HG03064 (cell line): ENCODE results near the gene CCSER1.
"Not testable (repeated sequence)": the region's sequence is repeated elsewhere in the genome, so short reads cannot be mapped to it uniquely, and the experiment has no call there.

ENCODE experiments used
- ATAC-seq: cut with Tn5 transposase; IDR thresholded peaks from one replicate; pipeline ENCODE4 v1.9.1; 2021; ENCODE audit warnings: low read depth; ENCODE audit not compliant: unreplicated experiment

The CCSER1 gene

GRCh38 chr4:90421161-90421560 is 294.0 kb downstream of the CCSER1 start:
- ATAC-seq = no peak

- ATAC-seq = no peak
These were observed 298.7 kb downstream of the CCSER1 start for GRCh38 chr4:90425893-90426292.

GRCh38 chr4:90438522-90438921 is 311.3 kb downstream of the CCSER1 start:
- ATAC-seq = no peak

- ATAC-seq = no peak
These were observed 314.6 kb downstream of the CCSER1 start for GRCh38 chr4:90441770-90442169.

GRCh38 chr4:90442619-90443018 is 315.4 kb downstream of the CCSER1 start:
- ATAC-seq = no peak

- no peak for ATAC-seq
These were observed 316.0 kb downstream of the CCSER1 start for GRCh38 chr4:90443231-90443630.

- no peak for ATAC-seq
These were observed 317.7 kb downstream of the CCSER1 start for GRCh38 chr4:90444904-90445303.

- no peak for ATAC-seq
These were observed 318.2 kb downstream of the CCSER1 start for GRCh38 chr4:90445380-90445779.

GRCh38 chr4:90449626-90450025 is 322.4 kb downstream of the CCSER1 start:
- ATAC-seq = no peak

- ATAC-seq = no peak
These were observed 329.7 kb downstream of the CCSER1 start for GRCh38 chr4:90456891-90457290.

GRCh38 chr4:90457817-90458216 is 330.6 kb downstream of the CCSER1 start:
- ATAC-seq = no peak

GRCh38 chr4:90458576-90458975 is 331.4 kb downstream of the CCSER1 start:
- ATAC-seq = no peak

GRCh38 chr4:90474484-90474883 is 347.3 kb downstream of the CCSER1 start:
- ATAC-seq = no peak

- ATAC-seq = no peak
These were observed 348.8 kb downstream of the CCSER1 start for GRCh38 chr4:90476019-90476418.

- ATAC-seq = no peak
These were observed 349.4 kb downstream of the CCSER1 start for GRCh38 chr4:90476586-90476985.

- not testable (repeated sequence) for ATAC-seq
These were observed 357.7 kb downstream of the CCSER1 start for GRCh38 chr4:90484894-90485293.

GRCh38 chr4:90486346-90486745 is 359.2 kb downstream of the CCSER1 start:
- no peak for ATAC-seq

GRCh38 chr4:90495211-90495610 is 368.0 kb downstream of the CCSER1 start:
- no peak for ATAC-seq

- no peak for ATAC-seq
These were observed 368.7 kb downstream of the CCSER1 start for GRCh38 chr4:90495936-90496335.

GRCh38 chr4:90498175-90498574 is 371.0 kb downstream of the CCSER1 start:
- no peak for ATAC-seq

GRCh38 chr4:90503677-90504076 is 376.5 kb downstream of the CCSER1 start:
- ATAC-seq = no peak

GRCh38 chr4:90515191-90515590 is 388.0 kb downstream of the CCSER1 start:
- no peak for ATAC-seq

- no peak for ATAC-seq
These were observed 401.4 kb downstream of the CCSER1 start for GRCh38 chr4:90528551-90528950.
